Liver (tissue), 9 donors: ENCODE data around the gene SLC9A1. TPM values are rescaled to one million over a fixed set of nuclear protein-coding genes. Genes with fewer than 3 reads are reported as not detected.

Source experiments
- DNase-seq: peaks from one replicate; pipeline ENCODE4 v3.0.0-alpha.2; 2017; ENCODE audit warnings: low spot score
- H3K27ac ChIP-seq, 2 donors: one replicate each; pipeline ENCODE4 v1.7.0; 2013; ENCODE audit warnings: inconsistent platforms in 2 of 2, low read length in 2 of 2, control low read depth in 1 of 2, low read depth in 1 of 2, mild to moderate bottlenecking in 1 of 2
- H3K27me3 ChIP-seq, 4 donors: one replicate each; pipeline versions ENCODE4 v1.6.1 to v1.7.0; 2013; ENCODE audit warnings: low read length in 3 of 4, inconsistent platforms in 1 of 4, mild to moderate bottlenecking in 1 of 4, moderate library complexity in 1 of 4; ENCODE audit not compliant: control insufficient read depth in 4 of 4, insufficient read depth in 4 of 4
- H3K36me3 ChIP-seq, 4 donors: one replicate each; pipeline versions ENCODE4 v1.6.1 to v1.7.0; 2013; ENCODE audit warnings: low read length in 3 of 4, mild to moderate bottlenecking in 3 of 4, low read depth in 1 of 4, moderate library complexity in 1 of 4; ENCODE audit not compliant: control insufficient read depth in 4 of 4, insufficient read depth in 3 of 4
- H3K4me1 ChIP-seq, 4 donors: one replicate each; pipeline versions ENCODE4 v1.6.1 to v1.7.0; 2013; ENCODE audit warnings: low read length in 3 of 4, mild to moderate bottlenecking in 3 of 4, moderate library complexity in 1 of 4; ENCODE audit not compliant: control insufficient read depth in 4 of 4, insufficient read depth in 4 of 4
- H3K4me3 ChIP-seq, 3 donors: one replicate each; pipeline versions ENCODE4 v1.6.1 to v1.7.0; 2013; ENCODE audit warnings: low read length in 3 of 3, control low read depth in 1 of 3, low read depth in 1 of 3, mild to moderate bottlenecking in 1 of 3
- H3K9ac ChIP-seq, 2 donors: one replicate each; pipeline ENCODE4 v1.7.0; 2013; ENCODE audit warnings: low read length in 2 of 2, mild to moderate bottlenecking in 2 of 2, moderate library complexity in 2 of 2, control low read depth in 1 of 2, low read depth in 1 of 2
- H3K9me3 ChIP-seq, 4 donors: one replicate each; pipeline versions ENCODE4 v1.6.1 to v1.7.0; 2013; ENCODE audit warnings: low read length in 3 of 4; ENCODE audit not compliant: control insufficient read depth in 4 of 4
- ATF3 ChIP-seq: IDR thresholded peaks from 2 replicates; pipeline ENCODE4 v1.6.1; 2016; ENCODE audit warnings: antibody characterized with exemption
- CTCF ChIP-seq: fragments of 150-350 bp; IDR thresholded peaks from 2 replicates; pipeline ENCODE4 v1.5.1; 2017; ENCODE audit warnings: improper control_type of control experiment, low read depth, low read length; ENCODE audit not compliant: missing input control
- EGR1 ChIP-seq, 2 donors: IDR thresholded peaks; 2 replicates each; pipeline ENCODE4 v1.6.1; 2016 to 2018; ENCODE audit warnings: antibody characterized with exemption in 2 of 2, low read depth in 2 of 2
- FOXA1 ChIP-seq: IDR thresholded peaks from 2 replicates; pipeline ENCODE4 v1.6.1; 2016; ENCODE audit warnings: antibody characterized with exemption
- FOXA2 ChIP-seq: IDR thresholded peaks from 2 replicates; pipeline ENCODE4 v1.6.1; 2016; ENCODE audit warnings: antibody characterized with exemption
- GABPA ChIP-seq, 2 donors: IDR thresholded peaks in 1 of 2; conservative IDR thresholded peaks in 1 of 2; 2 replicates each; pipeline ENCODE4 v1.6.1; 2016; ENCODE audit warnings: antibody characterized with exemption in 2 of 2, mild to moderate bottlenecking in 1 of 2, moderate library complexity in 1 of 2
- HNF4A ChIP-seq, 2 donors: conservative IDR thresholded peaks; 2 replicates each; pipeline ENCODE4 v1.6.1; 2016; ENCODE audit warnings: antibody characterized with exemption in 2 of 2, mild to moderate bottlenecking in 2 of 2
- MAX ChIP-seq: IDR thresholded peaks from 2 replicates; pipeline ENCODE4 v1.6.1; 2016; ENCODE audit warnings: antibody characterized with exemption
- REST ChIP-seq: IDR thresholded peaks from 2 replicates; pipeline ENCODE4 v1.6.1; 2016; ENCODE audit warnings: antibody characterized with exemption, mild to moderate bottlenecking
- YY1 ChIP-seq: IDR thresholded peaks from 2 replicates; pipeline ENCODE4 v1.6.1; 2016; ENCODE audit warnings: antibody characterized with exemption, mild to moderate bottlenecking
- ZBTB33 ChIP-seq: IDR thresholded peaks from 2 replicates; pipeline ENCODE4 v1.6.1; 2016; ENCODE audit warnings: antibody characterized with exemption
- WGBS: extraction: QIAGEN DNeasy Blood & Tissue Kit; methylation state at CpG from one replicate; pipeline ENCODE4 v1.1.7; 2013; 5-methylcytosine and 5-hydroxymethylcytosine counted together
- polyA plus RNA-seq, 2 donors: library from polyadenylated mRNA; stranded (reverse) in 1 of 2; unstranded in 1 of 2; fragments of 200-250 nt in 1 of 2; fragments of >200 nt in 1 of 2; fragmentation: Nextera tagmentation in 1 of 2; extraction: Ambion mirVana in 1 of 2; gene quantifications; one replicate each; pipeline versions ENCODE4 v1.2.1 to v1.2.3, GENCODE V29; 2013 to 2015
- total RNA-seq, 2 donors: library from RNA; depleted of rRNA; stranded (reverse); fragments of >200 nt; gene quantifications; one replicate each; pipeline ENCODE4 v1.2.3, GENCODE V29; 2014
- donor health status: healthy.
- donor health status: healthy.
- donor health status: healthy.
- donor health status: healthy.
- donor health status: healthy.

The SLC9A1 gene
- total and polyA plus RNA-seq, 4 donors = 1.3 to 3.2 (median 1.5) TPM

GRCh38 chr1:27149084-27149761 is 5.7 kb downstream of the SLC9A1 start:
- TF ChIP-seq REST (no peak), CTCF (no peak), FOXA2 (no peak), FOXA1 (no peak), HNF4A (conservative IDR thresholded peaks at IDR 0.05) (no peak), ATF3 (no peak), GABPA (IDR thresholded peaks at IDR 0.05 in 1 of 2, conservative IDR thresholded peaks at IDR 0.05 in 1 of 2) (no peak), EGR1 (IDR thresholded peaks at IDR 0.05; ENCODE audit: low read depth in 2 of 2) (no peak), ZBTB33 (no peak)
- Histone ChIP-seq H3K4me1 (peaks cover 4 to 25% (median 20%) of the 10 kb centered on the region in 4 donors), H3K9me3 (no peaks in the 10 kb centered on the region), H3K9ac (no peak overlapping the region), H3K4me3 (no peak overlapping the region), H3K36me3 (no peaks in the 10 kb centered on the region), H3K27me3 (no peaks in the 10 kb centered on the region), H3K27ac (no peak overlapping the region)
- 80% methylated on average over 8 of the region's 8 CpGs for WGBS
- DNase-seq = no peak

- DNase-seq = no peak
- WGBS = 95% methylated on average over 2 of the region's 2 CpGs
- Histone ChIP-seq H3K9ac (no peak overlapping the region), H3K4me3 (no peak overlapping the region), H3K36me3 (no peaks in the 10 kb centered on the region), H3K4me1 (peaks cover 4 to 18% (median 14%) of the 10 kb centered on the region in 4 donors), H3K27me3 (no peaks in the 10 kb centered on the region), H3K9me3 (no peaks in the 10 kb centered on the region), H3K27ac (no peak overlapping the region)
- TF ChIP-seq HNF4A (conservative IDR thresholded peaks at IDR 0.05) = no peak
- TF ChIP-seq FOXA1 = no peak
- TF ChIP-seq YY1 = no peak
- no peak for TF ChIP-seq MAX
- TF ChIP-seq ZBTB33 = no peak
- TF ChIP-seq GABPA (IDR thresholded peaks at IDR 0.05 in 1 of 2, conservative IDR thresholded peaks at IDR 0.05 in 1 of 2) = no peak
- TF ChIP-seq REST = no peak
- TF ChIP-seq CTCF = no peak
These were observed 6.3 kb downstream of the SLC9A1 start for GRCh38 chr1:27148591-27148990.
